ENCODE results near the gene AQP11.
"Not testable (repeated sequence)": the region's sequence is repeated elsewhere in the genome, so short reads cannot be mapped to it uniquely, and the experiment has no call there.

The AQP11 gene, protein sequence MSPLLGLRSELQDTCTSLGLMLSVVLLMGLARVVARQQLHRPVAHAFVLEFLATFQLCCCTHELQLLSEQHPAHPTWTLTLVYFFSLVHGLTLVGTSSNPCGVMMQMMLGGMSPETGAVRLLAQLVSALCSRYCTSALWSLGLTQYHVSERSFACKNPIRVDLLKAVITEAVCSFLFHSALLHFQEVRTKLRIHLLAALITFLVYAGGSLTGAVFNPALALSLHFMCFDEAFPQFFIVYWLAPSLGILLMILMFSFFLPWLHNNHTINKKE

DNA sequence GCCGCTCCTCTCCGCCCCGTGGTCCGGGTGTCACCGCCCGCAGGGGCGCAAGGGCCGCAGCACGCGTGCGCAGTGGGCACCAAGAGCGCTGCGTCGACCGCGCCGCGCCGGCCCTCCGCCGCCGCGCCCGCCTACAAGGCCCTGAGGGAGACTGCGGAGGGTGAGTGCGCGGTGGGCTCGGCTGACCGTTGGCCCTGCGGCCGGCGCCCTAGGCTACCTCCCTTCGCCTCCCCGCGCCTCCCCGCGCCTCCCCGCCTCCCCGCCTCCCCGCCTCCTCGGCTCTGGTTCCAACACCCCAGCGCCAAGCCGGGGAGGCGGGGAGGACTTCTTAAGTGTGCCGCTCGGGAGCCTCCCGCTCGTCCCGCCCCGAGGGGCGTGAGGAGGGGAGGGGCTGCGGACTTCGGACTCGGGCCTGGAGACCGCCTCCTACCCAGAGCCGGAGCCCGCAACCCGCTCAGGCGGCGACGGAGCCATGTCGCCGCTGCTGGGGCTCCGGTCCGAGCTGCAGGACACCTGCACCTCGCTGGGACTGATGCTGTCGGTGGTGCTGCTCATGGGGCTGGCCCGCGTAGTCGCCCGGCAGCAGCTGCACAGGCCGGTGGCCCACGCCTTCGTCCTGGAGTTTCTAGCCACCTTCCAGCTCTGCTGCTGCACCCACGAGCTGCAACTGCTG, at the start of gene AQP11:
Gene AQP11, plus strand, starts transcription at position 433 of the 673 bp plus-strand sequence. Its CDS starts 40 bp downstream, at position 473.
- DNase-seq: peak; percentile 85

DNA sequence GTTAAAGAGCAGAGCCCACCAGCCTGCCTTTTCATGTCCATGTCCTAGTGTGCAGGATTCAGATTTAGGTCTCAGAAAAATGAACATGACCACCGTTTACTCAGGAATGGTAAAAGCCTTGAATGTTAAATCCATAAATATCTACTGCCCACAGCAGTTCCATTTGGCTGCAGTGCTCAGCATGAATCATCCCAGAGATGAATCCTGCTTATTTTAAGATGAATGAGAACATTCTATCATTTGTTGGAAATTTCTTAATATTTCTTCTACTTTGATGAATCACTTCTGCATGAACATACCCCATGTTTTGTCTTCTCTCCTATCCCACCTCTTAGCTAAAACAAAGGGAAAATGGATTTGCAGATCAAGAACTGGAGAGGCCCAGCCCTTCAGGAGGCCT, 47.5 kb upstream of the AQP11 start:
- DNase-seq: no peak

DNA sequence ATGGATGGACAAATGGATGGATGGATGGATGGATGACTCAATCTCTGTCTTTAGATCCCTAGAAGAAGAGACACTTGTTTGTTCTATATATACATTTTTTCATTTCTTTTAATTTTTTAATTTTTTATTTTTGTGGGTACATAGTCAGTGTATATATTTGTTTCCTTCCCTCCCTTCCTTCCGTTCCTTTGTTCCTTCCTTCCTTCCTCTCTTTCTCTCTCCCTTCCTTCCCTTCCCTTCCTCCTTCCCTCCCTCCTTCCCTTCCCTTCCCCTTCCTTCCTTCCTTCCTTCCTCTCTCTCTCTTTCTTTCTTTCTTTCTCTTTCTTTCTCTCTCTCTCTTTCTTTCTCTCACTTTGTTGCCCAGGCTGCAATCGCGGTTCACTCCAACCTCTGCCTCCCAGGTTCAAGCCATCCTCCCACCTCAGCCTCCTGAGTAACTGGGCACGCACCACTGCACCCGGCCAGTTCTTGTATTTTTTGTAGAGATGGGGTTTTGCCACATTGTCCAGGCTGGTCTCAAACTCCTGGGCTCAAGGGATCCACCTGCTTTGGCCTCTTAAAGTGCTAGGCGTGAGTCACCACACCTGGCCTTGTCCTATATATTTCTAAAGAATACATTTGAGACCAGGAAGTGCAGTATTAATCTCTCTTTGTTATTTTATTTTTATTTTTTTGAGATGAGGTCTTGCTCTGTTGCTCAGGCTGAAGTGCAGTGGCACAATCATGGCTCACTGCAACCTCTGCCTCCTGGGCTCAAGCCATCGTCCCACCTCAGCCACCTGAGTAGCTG, 42.5 kb upstream of the AQP11 start:
- no peak for DNase-seq

DNA sequence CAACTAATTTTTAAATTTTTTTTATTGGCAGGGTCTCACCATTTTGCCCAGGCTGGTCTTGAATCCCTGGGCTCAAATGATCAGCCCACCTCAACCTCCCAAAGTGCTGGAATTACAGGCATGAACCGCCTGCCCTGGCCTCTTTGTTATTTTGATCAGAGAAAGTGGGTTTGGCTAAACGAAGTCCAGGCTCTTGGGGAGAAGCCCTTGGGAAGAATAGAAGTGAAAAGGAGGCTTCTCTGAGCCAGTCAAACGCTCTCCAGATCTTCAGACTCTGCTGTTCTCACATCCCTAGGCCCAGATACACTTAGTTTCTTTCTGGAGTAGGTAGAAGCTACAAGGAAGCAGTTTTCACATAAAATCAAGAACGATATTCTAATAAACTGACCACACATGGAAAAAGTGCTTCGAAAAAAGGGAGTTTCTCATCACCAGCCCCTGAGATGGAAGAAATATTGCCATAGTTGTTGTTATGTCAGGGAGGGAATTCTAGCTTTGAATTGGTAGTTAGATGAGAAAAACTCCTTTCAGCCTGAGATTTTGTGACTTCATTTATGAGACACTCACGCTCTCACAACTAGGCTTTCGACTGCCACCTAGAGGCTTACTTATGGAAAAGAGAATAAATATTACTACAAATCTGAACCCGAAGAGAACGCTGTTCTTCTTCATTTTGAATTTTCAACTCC, 41.7 kb upstream of the AQP11 start:
- DNase-seq: peak; percentile 21

DNA sequence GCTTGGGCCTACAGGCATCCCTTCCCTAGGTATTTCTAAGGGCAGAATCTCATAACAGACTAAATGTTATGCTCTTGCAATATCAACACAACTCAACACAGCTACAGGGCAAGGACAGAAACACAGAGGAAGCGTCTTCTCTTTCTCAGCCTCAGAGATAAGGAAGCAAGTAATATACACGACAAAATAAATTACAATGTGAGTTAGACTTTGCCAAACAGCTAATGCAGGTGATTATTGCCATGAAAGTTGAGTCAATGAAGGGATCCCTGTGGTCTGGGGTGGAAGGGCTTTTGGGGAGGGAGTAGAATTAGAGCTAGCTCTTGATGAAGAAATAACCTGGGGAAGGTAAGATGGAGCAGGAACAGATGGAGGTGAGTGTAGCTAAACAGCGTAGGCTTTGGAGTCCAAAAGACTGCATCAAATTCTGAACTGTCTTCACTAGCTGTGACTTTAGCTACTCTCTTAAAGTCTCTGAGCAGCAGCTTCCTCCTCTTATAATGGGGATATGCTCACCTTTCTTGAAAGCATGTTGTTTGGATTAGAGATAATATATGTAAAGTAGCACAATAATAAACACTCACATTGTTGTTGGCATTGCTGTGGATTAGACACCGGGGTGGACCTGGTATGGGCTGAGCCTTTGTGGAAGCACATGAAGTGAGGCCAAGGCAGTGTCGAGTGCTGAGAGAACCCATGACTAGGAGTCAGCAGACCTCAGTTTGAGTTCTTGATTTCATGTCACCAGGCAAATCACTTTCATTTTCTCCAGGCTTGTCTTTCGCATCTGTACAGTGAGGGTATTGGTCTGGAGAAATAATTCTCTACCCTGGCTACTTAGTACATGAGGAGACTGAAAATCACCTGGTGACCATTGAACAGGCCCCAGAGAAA, 41.0 kb upstream of the AQP11 start:
- DNase-seq: no peak

DNA sequence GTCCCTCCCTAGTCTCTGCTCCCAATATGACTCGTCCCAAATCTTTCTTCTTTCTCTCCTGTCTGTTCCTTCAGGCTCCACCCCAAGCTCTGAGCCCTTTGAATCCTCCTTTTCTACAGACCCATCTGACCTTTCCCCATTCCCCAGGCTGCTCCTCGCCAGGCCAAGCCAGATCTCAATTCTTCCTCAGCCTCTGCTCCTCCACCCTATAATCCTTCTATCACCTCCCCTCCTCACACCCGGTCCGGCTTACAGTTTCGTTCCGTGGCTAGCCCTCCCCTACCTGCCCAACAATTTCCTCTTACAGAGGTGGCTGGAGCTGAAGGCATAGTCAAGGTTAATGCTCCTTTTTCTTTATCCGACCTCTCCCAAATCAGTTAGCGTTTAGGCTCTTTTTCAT, 38.3 kb upstream of the AQP11 start:
- DNase-seq: not testable (repeated sequence)

DNA sequence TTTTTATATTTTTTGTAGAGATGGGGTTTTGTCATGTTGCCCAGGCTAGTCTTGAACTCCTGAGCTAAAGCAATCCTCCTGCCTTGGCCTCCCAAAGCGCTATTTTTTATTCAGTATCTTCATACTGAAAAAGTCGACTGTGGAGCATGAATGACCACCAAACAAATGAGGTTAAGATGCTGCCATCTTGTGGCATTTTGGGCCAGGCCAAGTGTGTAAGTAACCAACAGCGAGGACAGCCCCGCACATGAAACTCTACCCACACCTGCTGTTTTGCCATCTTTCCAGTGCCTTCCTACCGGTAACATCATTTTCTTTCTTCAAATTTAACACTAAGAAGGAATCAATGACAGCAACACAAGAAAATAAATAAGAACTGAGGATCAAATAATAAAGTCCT, 32.2 kb upstream of the AQP11 start:
- no peak for DNase-seq

DNA sequence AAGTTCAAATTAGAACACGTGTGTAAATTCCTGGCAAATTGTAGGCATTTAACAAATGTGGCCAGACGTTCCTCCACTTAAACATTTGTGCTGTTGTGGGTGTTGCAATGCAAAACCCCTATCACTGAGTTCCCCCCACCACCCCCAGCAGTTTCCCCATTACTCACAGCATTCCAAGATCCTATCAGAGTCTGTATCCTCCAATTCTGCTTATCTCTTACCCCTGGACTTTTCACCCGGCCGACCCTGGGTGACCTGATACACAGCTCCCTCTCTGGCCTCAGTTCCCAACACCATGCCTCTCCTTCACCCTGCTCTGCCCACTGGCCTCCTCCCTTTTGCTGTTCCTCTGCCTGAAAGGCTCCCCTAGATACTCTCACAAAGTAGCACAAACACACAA, 31.4 kb upstream of the AQP11 start:
- DNase-seq: no peak

DNA sequence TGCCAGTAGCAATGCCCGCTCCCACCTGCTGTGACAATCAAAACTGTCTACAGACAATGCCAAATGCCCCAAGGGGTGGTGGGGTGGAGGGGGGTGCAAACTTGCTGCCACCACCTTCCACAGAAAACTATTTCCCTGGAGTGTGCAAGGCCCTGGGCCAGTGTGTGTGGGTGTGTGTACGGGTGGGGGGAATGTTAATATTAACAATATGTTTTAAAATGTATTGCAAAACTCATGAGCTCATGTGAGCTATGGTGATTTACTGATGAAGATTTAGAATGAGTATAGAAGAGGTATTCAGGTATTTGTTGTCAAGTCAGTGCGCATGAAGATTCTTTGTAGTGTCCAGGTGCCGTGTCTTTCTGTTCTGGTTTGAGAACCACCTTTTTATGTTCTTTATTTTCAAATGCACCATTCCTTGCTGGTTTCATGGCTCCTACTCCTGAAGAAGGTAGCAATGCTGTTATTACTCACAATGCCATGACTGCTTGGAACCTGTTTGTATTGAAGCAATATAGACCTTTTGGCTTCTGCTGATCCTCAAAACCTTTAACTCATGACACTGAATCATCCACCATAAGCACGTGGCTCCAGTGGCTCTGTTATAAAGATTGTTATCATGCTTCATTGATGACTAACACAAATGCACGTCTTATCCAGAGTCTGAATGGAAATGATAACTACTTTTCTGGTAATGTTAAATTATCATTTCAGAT, 29.9 kb upstream of the AQP11 start:
- no peak for DNase-seq

DNA sequence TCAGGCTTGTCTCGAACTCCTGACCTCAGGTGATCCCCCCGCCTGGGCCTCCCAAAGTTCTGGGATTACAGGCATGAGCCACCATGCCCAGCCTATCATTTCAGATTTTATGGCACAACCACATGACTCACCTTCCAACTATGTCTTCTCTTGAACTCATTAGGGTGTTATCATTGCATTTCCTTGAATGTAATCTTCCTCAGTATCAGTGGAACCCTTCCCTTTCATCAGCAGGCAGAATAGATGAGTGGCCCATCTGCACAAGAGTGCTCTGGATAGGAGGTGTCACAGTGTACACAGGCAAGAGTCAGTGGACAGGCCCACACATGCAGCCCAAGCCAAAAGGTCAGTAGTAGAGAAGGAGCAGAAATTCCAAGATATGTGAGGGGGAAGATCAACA, 29.1 kb upstream of the AQP11 start:
- DNase-seq: no peak

DNA sequence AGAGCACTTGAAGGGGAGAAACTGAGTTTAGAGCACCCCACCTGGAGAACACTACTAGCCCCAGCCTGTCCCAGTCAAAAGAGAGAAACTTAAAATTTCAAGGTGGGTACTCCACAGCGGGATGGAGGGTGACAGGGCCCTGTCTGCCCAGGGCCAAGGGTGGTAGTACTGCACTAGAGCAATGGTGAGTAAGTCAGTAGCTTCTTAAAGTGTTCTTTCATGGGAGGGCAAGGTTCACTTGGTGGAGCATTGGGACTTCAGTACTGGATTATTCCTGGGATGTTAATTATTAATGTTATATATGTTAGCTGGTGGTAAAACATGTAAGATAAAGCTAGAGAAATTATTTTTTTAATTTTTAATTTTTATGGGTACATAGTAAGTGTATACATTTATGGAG, 28.5 kb upstream of the AQP11 start:
- DNase-seq: no peak

DNA sequence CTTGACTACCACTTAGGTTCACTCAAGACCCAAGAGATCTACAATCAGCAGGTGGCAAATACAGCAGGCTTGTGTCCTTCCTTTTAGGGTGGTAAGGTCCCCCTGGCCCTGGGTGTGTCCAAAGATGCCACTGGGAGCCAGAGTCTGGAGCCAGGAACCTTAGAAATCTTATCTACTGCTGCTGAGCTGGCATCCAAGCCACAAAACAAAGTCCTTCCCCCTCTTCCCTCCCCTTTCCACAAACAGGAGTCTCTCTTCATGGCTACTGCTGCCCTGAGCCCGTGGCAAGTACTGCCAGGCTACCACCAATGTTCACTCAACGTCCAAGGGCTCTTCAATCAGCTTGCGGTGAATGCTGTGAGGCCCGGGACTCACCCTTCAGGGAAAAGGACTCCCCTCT, 21.4 kb upstream of the AQP11 start:
- DNase-seq: no peak

DNA sequence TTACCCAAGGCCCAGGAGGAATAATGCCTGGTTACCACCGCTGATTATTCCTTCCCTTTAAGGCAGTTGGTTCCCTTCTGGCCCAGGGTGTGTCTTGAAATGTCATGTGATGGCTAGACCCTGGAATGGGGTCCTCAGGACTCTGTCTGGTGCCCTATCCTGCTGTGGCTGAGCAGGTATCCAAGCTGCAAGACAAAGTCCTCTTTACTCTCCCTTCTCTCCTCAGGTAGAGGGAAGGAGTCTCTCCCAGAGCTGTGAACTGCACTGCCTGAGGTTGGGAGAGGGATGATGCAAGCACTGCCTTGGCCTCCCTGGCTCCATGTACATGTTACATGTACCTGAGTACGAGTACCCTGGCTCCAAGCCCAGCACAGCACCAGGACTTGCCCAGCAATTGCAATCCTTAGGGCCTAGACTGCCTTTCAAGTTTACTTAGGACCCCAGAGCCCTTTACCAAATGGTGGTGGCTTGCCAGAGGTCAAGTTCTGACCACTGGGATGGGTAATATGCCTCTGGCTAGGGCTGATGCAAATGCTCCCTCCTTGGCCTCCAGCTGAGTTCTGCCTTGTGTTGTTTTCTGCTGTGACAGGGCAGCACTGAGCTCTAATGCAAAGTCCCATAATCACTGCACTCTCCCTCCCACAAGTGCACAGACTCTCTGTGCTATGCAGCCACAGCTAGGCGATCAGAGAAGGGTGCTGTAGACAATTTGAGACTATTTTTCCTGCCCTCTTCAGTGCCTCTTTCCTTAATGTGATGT, 20.7 kb upstream of the AQP11 start:
- DNase-seq: no peak

DNA sequence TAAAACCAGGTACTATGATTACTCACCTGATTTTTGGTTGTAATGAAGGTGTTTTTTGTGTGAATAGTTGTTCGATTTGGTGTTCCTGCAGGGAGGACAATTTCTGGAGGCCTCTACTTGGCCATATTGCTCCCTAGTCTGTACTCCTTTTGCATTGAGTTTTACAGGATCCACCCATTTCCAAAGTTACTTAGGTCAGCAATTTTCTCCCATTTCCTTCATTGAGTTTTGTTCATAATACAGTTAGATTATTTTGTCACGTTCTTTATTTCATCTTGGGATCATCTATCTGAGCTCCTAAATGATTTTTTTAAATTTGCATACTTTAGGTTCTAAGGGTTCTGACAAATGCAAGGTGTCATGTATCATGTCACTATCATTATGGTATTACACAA, 20.1 kb upstream of the AQP11 start:
- no peak for DNase-seq

DNA sequence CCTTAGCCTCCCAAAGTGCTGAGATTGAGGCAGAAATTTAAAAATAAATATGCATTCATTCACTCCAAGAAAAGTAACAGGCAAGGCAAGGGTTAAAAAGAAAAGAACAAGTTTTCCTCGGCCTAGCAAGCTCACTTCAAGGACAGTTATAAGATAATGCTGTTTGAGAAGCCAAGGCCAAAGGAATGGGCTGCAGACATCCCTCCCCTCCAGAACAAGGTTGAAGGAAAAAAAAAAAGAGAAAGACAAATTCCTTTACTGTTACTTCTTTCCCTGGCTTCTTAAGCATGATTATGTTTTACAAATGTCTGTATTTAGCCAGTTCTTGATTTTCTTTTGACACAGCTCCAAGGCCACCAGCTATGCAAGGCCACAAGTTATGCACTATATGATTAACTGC, 18.9 kb upstream of the AQP11 start:
- not testable (repeated sequence) for DNase-seq

DNA sequence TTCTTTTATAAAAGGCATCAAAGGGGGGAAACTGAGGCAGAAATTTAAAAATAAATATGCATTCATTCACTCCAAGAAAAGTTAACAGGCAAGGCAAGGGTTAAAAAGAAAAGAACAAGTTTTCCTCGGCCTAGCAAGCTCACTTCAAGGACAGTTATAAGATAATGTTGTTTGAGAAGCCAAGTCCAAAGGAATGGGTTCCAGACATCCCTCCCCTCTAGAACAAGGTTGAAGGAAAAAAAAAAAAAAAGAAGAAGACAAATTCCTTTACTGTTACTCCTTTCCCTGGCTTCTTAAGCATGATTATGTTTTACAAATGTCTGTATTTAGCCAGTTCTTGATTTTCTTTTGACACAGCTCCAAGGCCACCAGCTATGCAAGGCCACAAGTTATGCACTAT, 14.3 kb upstream of the AQP11 start:
- DNase-seq: not testable (repeated sequence)

DNA sequence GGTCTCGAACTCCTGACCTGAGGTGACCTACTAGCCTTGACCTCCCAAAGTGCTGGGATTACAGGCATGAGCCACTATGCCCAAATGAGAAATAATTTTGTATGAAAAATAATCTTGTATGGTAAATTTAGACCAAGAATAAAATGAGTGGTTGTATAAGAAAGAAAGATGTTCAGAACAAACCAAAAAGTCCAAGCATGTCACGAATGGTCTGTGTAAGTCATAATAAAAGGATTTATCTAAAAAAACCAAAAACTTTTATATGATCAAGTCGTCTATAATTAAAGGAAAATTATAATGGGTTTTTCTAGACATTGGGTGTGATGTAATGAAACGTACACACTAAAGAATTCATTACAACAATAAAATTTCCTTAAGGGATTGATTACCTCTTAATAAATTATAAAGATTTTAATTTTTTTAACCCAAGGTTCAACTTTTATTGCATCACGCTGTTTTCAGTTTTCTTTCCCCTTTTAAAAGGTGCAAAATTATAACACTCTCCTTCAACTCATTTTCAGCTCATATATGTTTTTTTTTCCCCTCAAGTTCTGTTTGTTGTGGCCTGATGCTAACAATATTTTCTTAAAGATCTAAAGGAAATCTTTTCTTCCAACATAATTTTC, 8.9 kb upstream of the AQP11 start:
- no peak for DNase-seq

DNA sequence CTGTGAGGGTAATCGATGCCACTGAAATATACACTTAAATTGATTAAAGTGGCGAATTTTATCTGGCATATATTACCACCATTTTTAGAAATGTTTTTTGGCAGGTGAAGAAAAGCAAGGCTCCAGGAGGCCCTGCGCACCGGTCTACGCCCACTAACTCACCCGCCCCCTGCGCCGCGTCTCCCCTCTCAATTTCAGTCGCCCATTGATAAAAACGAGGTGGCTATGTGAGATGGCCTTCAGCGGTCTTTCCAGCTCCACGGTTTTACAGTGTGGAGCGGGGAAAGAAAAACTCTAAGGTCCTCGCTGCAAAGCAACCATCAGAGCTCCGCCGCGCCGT, 602 bp upstream of the AQP11 start:
- DNase-seq: no peak

DNA sequence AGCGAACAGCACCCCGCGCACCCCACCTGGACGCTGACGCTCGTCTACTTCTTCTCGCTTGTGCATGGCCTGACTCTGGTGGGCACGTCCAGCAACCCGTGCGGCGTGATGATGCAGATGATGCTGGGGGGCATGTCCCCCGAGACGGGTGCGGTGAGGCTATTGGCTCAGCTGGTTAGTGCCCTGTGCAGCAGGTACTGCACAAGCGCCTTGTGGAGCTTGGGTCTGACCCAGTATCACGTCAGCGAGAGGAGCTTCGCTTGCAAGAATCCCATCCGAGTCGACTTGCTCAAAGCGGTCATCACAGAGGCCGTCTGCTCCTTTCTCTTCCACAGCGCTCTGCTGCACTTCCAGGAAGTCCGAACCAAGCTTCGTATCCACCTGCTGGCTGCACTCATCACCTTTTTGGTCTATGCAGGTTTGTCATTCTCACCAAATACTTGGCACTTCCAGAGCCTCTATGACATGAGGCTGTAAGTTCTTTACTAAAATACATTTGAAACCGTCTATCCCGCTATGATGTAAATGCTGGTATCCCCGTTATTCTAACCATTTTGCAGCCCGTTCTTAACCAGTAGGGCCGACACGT, 535 bp downstream of the AQP11 start:
- no peak for DNase-seq

DNA sequence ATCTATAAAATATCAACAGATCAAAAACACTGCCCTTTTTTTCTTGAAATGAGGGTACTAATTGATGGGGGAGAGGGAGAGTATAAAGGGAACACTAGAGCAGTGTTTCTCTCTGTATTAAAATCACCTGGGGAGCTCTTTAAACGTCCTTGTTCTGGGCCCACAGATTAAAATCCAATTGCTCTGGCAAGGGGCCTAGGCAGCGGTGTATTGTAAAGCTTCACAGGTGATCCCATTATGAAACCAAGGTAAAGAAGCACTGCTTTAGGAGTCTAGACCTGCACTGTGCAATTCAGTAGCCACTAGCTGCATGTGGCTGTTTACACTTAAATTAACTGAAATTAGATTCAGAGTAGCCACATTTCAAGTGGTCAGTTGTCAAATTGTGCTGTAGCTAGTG, 3.0 kb downstream of the AQP11 start:
- no peak for DNase-seq
